GM23248 (cell line): ENCODE measurements around the gene MNAT1. TPM values are rescaled to one million over a fixed set of nuclear protein-coding genes. Genes with fewer than 3 reads are reported as not detected.

Source experiments
- DNase-seq: peaks from one replicate; pipeline ENCODE4 v3.0.0-alpha.2; 2015
- H2AFZ ChIP-seq: fragments of 200-600 bp; sonication (generic); 2 replicates; pipeline ENCODE4 v1.6.1; 2016; ENCODE audit warnings: antibody characterized with exemption
- H3F3A ChIP-seq: fragments of 200-600 bp; sonication (generic); 2 replicates; pipeline ENCODE4 v1.6.1; 2016; ENCODE audit warnings: mild to moderate bottlenecking, antibody characterized with exemption, mixed run types; ENCODE audit not compliant: insufficient read depth
- H3K27ac ChIP-seq: fragments of 200-600 bp; sonication (generic); 2 replicates; pipeline ENCODE4 v1.5.1; 2016; ENCODE audit warnings: mild to moderate bottlenecking
- H3K27me3 ChIP-seq: fragments of 200-600 bp; sonication (generic); replicated peaks from 2 replicates; pipeline ENCODE4 v1.6.1; 2016; ENCODE audit warnings: mild to moderate bottlenecking; ENCODE audit not compliant: insufficient read depth
- H3K36me3 ChIP-seq: fragments of 200-600 bp; sonication (generic); 2 replicates; pipeline ENCODE4 v1.6.1; 2016; ENCODE audit warnings: low read depth, mild to moderate bottlenecking
- H3K4me1 ChIP-seq: fragments of 200-600 bp; sonication (generic); 2 replicates; pipeline ENCODE4 v1.6.1; 2016; ENCODE audit warnings: mild to moderate bottlenecking; ENCODE audit not compliant: insufficient read depth
- H3K4me2 ChIP-seq: fragments of 200-600 bp; sonication (generic); one replicate; pipeline ENCODE4 v1.6.1; 2016; ENCODE audit warnings: mild to moderate bottlenecking; ENCODE audit not compliant: unreplicated experiment
- H3K4me3 ChIP-seq: fragments of 200-600 bp; sonication (generic); 2 replicates; pipeline ENCODE4 v1.5.1; 2016; ENCODE audit warnings: mild to moderate bottlenecking
- H3K79me2 ChIP-seq: fragments of 200-600 bp; sonication (generic); 2 replicates; pipeline ENCODE4 v1.6.1; 2016; ENCODE audit warnings: mild to moderate bottlenecking; ENCODE audit not compliant: insufficient read depth
- H3K9ac ChIP-seq: fragments of 200-600 bp; sonication (generic); 2 replicates; pipeline ENCODE4 v1.6.1; 2016; ENCODE audit warnings: mild to moderate bottlenecking
- H3K9me2 ChIP-seq: fragments of 200-600 bp; sonication (generic); 2 replicates; pipeline ENCODE4 v1.6.1; 2016; ENCODE audit warnings: mixed run types, mild to moderate bottlenecking, moderate library complexity; ENCODE audit not compliant: insufficient read depth
- H3K9me3 ChIP-seq: fragments of 200-600 bp; sonication (generic); one replicate; pipeline ENCODE4 v1.6.1; 2017; ENCODE audit warnings: low read depth
- H4K20me1 ChIP-seq: fragments of 200-600 bp; sonication (generic); 2 replicates; pipeline ENCODE4 v1.6.0; 2016; ENCODE audit not compliant: insufficient read depth
- EZH2 ChIP-seq: fragments of 200-600 bp; sonication (generic); IDR thresholded peaks from 2 replicates; pipeline ENCODE4 v1.6.1; 2018; ENCODE audit warnings: antibody characterized with exemption, mild to moderate bottlenecking; ENCODE audit not compliant: insufficient read depth, poor library complexity, severe bottlenecking
- EZH2phosphoT487 ChIP-seq: fragments of 200-600 bp; sonication (generic); IDR thresholded peaks from 2 replicates; pipeline ENCODE4 v1.6.1; 2018; ENCODE audit warnings: antibody characterized with exemption, moderate library complexity, mild to moderate bottlenecking, low read depth; ENCODE audit not compliant: insufficient read depth
- WGBS, 2 experiments: methylation state at CpG; one replicate each; pipeline ENCODE4 v1.1.6; 2015 to 2017; ENCODE audit warnings: low lambda C conversion rate in 2 of 2, low coverage in 1 of 2; ENCODE audit errors: missing lambda C conversion rate in 2 of 2; 5-methylcytosine and 5-hydroxymethylcytosine counted together
- in situ Hi-C: fragments of 300-500 bp; cut with MboI; formaldehyde crosslinking; loops from 2 replicates; pipeline ENCODE4 v1.15.0; 2020
- polyA plus RNA-seq: library from polyadenylated mRNA; unstranded; fragments of >200 nt; fragmentation: Nextera tagmentation; extraction: Ambion mirVana; gene quantifications from 2 replicates; pipeline ENCODE4 v1.2.1, GENCODE V29; 2016
- small RNA-seq: library from RNA; depleted of rRNA; stranded (forward); fragments of <200 nt; gene quantifications from one replicate; pipeline ENCODE3, GENCODE V24; 2014; ENCODE audit warnings: low read depth, low replicate concordance
- total RNA-seq: library from RNA; depleted of rRNA; stranded (reverse); fragments of >200 nt; shearing (Covaris generic); gene quantifications from 2 replicates; pipeline ENCODE4 v1.2.3, GENCODE V29; 2014; rRNA removed

MNAT1 gene
- total and polyA plus RNA-seq, 2 experiments from 2014 or later: 39.9 to 53.8 TPM

DNA sequence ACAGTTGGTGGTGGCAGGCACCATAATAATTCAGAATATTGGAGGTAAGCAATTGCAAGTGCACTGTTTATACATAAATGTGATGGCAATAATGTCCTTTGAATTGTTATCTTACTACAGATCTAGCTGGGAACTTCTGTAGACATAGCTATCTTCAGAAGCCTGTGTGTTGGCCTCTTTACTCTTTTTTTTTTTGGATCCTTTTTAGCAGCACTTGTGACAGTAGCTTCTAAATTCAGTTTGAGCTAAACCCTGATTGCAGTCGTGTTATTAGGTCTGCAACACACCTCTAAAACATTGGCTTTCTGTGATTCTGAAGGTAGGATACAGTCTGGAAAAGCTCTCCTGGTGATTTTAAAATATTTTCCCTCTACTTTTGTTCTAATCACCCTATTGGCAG lies 285.0 kb downstream of the MNAT1 start:
- H3F3A ChIP-seq: no peaks in the 10 kb centered on the region
- H4K20me1 ChIP-seq: no peaks in the 10 kb centered on the region
- H3K27me3 ChIP-seq: no peaks in the 10 kb centered on the region
- H3K4me2 ChIP-seq: no peak overlapping the region
- H3K9ac ChIP-seq: no peak overlapping the region
- in situ Hi-C loops: loop anchor here (10.0 kb wide), 1 partner anchor 385 kb away; no protein-coding TSS in a partner anchor
- H2AFZ ChIP-seq: no peak overlapping the region
- 0 out of 2 replicates have a peak, but pooled peaks cover 3% of the 10 kb centered on the region for H3K36me3 ChIP-seq
- no peaks in the 10 kb centered on the region for H3K9me3 ChIP-seq
- H3K4me3 ChIP-seq: no peak overlapping the region
- H3K27ac ChIP-seq: no peak overlapping the region
- TF ChIP-seq EZH2 (no peak), EZH2phosphoT487 (no peak)
- H3K79me2 ChIP-seq: 0 out of 2 replicates have a peak, but pooled peaks cover 5% of the 10 kb centered on the region
- no peaks in the 10 kb centered on the region for H3K9me2 ChIP-seq
- DNase-seq: no peak
- H3K4me1 ChIP-seq: no peaks in the 10 kb centered on the region
- 100% methylated on average over 1 of the region's 1 CpG for WGBS, 2 experiments

Small RNA genes within 50 kb of the gene (small RNA-seq; reads per million reads assigned to genes)
- not detected for gene RNU6-398P

Other genes starting within 250 kb of the MNAT1 start
- gene C14orf39, start 248.7 kb upstream of the MNAT1 start, total RNA-seq: not detected in 2 replicates
- gene C14orf39, start 248.7 kb upstream of the MNAT1 start, polyA plus RNA-seq: not detected in 2 replicates
- not detected in 2 replicates for gene SIX6, start 225.6 kb upstream of the MNAT1 start, total RNA-seq
- not detected in 2 replicates for gene SIX6, start 225.6 kb upstream of the MNAT1 start, polyA plus RNA-seq
- 7.8 and 11.7 TPM in 2 replicates for gene SIX1, start 85.3 kb upstream of the MNAT1 start, total RNA-seq
- gene SIX1, start 85.3 kb upstream of the MNAT1 start, polyA plus RNA-seq: 11.4 and 12.6 TPM in 2 replicates
- gene SIX4, start 10.4 kb upstream of the MNAT1 start, total RNA-seq: 9.2 and 12.2 TPM in 2 replicates
- gene SIX4, start 10.4 kb upstream of the MNAT1 start, polyA plus RNA-seq: 1.5 TPM in 2 replicates
- gene TRMT5, start 246.3 kb downstream of the MNAT1 start, total RNA-seq: 5.4 and 8.1 TPM in 2 replicates
- gene TRMT5, start 246.3 kb downstream of the MNAT1 start, polyA plus RNA-seq: 7.6 and 10.0 TPM in 2 replicates
- gene SLC38A6, start 246.5 kb downstream of the MNAT1 start, total RNA-seq: 21.6 and 29.8 TPM in 2 replicates
- gene SLC38A6, start 246.5 kb downstream of the MNAT1 start, polyA plus RNA-seq: 20.7 and 21.5 TPM in 2 replicates